Choroid plexus epithelial cell (primary cell): ENCODE data around the gene MRTFA.

Experiments
- DNase-seq: peaks from one replicate; pipeline ENCODE4 v3.0.0-alpha.2; 2010; ENCODE audit warnings: low read depth
- H3K4me3 ChIP-seq: 2 replicates; pipeline ENCODE4 v1.5.1; 2011; ENCODE audit warnings: low read depth, mild to moderate bottlenecking, control low read depth, low read length, moderate library complexity
- CTCF ChIP-seq: conservative IDR thresholded peaks from 2 replicates; pipeline ENCODE4 v1.5.1; 2011; ENCODE audit warnings: low read depth, mild to moderate bottlenecking, control low read depth, inconsistent platforms, low read length, moderate library complexity

Gene MRTFA

GRCh38 chr22:40499209-40499623 is 137.3 kb downstream of the MRTFA start:
- DNase-seq, result peak; percentile 98
- TF ChIP-seq CTCF, result no peak
- no peak overlapping the region for H3K4me3 ChIP-seq

GRCh38 chr22:40498420-40499208 is 137.9 kb downstream of the MRTFA start:
- TF ChIP-seq CTCF, result no peak
- peak; percentile 91 for DNase-seq
- H3K4me3 ChIP-seq, result no peak overlapping the region

GRCh38 chr22:40493441-40493840 is 143.1 kb downstream of the MRTFA start:
- H3K4me3 ChIP-seq, result no peak overlapping the region
- TF ChIP-seq CTCF, result no peak
- DNase-seq, result no peak

- no peak overlapping the region for H3K4me3 ChIP-seq
- DNase-seq, result peak; percentile 65
- no peak for TF ChIP-seq CTCF
Measured at GRCh38 chr22:40491990-40492631, 144.4 kb downstream of the MRTFA start.

GRCh38 chr22:40487663-40488249 is 148.8 kb downstream of the MRTFA start:
- no peak overlapping the region for H3K4me3 ChIP-seq
- TF ChIP-seq CTCF, result peak; percentile 71
- DNase-seq, result peak; percentile 62

- TF ChIP-seq CTCF, result no peak
- DNase-seq, result no peak
Measured at GRCh38 chr22:40486962-40487602, 149.4 kb downstream of the MRTFA start.

More at GRCh38 chr22:40486962-40487602, 149.4 kb downstream of the MRTFA start:
- no peak overlapping the region for H3K4me3 ChIP-seq
